ENCODE data around the gene TRIM21.

- TF ChIP-seq EZH2 (IDR thresholded peaks at IDR 0.05; ENCODE audit: borderline replicate concordance, low read length) = no peak
- no peak for TF ChIP-seq CTCF (IDR thresholded peaks at IDR 0.05; ENCODE audit: low read length)
These were observed 339 bp upstream of the TRIM21 start for GRCh38 chr11:4393858-4394223.

Data from OCI-LY1 (cell line).